HG03342 (cell line): ENCODE data around the gene OASL.

Experiments
- ATAC-seq: cut with Tn5 transposase; IDR thresholded peaks from one replicate; pipeline ENCODE4 v1.9.1; 2021; ENCODE audit warnings: mild to moderate bottlenecking, moderate library complexity; ENCODE audit not compliant: unreplicated experiment

OASL gene

DNA sequence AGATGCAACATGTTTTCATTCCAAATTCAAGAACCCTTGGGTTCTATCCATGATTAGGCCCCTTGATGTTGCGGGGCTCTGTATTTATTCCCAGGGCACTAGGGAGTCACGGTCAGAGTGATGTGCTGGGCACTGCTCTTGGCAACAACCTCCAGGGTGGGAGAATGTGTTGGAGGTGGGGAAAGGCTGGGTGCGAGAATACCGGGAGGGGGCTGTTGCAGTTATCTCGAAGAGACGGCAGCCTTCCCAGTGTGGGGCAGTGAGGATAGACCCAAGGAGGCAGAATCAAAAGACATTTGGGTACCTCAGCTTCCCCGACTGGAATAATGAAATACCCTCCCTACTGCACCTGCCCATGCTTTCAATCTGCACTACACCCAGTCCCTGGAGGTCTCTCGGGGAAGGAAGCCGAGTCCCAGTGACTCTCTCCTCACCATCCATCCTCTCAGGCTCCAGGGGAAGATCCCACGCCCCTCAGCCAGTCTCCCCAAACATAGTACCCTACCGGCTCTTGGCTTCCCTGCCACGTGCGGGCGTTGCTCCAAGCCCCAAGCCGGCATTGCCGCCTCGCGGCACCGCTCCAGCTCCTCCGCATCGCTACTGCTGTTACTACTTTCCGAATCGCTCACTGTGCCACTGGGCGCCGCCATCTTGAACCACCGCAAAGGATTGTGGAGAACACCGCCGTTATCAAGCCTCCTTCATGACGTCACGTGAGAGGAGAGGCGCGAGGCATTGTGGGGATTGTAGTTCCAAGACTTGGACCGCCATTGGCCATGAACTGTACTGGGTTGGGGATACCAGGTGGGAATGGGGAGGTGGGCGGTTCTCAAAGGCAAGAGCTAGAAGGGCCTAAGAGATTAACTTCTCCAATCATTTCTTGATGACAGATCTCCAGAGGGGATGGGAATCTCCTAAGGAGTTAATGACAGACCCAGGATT lies 22.9 kb downstream of the OASL start, which contains the start of gene C12orf43:
C12orf43 (minus strand) TSS at position 663 of the 942 bp plus-strand sequence; CDS start at position 650, 13 bp downstream.
- ATAC-seq: peak; percentile 96

DNA sequence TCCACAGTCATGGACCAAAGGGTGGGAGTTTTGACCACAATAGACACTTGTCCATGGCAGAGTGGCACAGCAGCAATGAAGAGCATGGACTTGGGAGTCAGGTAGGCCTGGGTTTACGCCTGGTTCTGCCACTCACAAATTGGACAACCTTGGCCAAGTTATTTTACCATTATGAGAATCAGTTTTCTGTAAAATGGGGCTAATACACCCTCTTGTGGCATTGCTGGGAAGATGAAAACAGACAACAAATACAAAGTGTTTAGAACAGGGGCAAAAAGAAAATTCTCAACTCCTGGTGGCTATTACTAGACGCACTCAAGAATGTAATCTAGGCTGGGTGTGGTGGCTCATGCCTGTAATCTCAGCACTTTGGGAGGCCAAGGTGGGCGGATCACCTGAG lies 25.3 kb downstream of the OASL start:
- ATAC-seq: no peak

DNA sequence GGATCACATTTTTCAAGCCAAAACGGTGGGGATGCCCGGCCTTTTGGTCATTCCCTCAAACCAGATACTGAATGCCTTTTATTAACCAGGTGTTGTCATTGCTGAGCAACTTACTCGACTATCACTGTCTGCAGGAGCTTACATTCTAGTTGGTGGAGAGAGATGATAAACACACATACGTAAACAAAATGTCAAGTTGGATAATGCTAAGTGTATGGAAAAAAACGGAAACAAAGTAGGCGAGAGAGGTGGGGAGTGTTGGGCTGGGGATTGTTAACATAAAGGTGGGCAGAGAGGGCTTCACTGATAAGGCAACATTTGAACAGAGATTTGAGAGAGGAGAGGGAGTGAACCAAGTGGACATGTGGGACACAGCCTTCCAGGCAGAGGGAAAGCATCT lies 27.2 kb downstream of the OASL start:
- no peak for ATAC-seq

DNA sequence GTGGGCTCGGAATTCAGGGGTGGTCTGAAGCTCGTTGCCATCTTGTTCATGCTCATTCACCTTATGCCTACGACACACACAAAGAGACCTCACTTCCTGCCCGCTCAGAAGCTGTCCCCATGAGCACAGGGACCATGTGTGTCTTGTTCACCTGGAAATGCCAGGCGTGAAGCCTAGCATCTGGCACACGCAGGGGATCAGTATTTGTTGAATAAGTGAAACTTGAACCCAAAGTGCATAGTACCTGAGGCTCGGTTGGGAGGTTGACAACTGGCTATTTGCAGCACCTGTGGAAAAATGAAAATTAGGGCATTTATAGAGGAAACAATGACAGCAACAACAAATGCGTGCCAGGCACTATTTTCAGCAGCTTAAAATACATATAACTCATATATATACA lies 28.2 kb downstream of the OASL start:
- ATAC-seq: no peak

DNA sequence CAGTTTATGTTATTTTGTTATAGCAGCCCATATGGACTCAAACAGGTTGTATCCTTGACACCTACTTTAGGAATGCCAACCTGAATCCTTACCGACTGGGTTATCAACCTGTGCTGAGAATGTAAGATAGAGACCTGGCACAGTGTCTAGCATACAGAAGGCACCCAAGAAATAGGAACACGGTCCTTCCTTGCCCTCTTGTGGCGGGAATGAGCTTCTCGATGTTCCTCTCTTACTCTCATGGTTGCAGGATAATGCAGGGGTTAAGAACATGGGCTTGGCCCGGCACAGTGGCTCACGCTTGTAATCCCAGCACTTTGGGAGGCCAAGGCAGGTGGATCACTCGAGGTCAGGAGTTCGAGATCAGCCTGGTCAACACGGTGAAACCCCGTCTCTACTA lies 29.3 kb downstream of the OASL start:
- no peak for ATAC-seq

DNA sequence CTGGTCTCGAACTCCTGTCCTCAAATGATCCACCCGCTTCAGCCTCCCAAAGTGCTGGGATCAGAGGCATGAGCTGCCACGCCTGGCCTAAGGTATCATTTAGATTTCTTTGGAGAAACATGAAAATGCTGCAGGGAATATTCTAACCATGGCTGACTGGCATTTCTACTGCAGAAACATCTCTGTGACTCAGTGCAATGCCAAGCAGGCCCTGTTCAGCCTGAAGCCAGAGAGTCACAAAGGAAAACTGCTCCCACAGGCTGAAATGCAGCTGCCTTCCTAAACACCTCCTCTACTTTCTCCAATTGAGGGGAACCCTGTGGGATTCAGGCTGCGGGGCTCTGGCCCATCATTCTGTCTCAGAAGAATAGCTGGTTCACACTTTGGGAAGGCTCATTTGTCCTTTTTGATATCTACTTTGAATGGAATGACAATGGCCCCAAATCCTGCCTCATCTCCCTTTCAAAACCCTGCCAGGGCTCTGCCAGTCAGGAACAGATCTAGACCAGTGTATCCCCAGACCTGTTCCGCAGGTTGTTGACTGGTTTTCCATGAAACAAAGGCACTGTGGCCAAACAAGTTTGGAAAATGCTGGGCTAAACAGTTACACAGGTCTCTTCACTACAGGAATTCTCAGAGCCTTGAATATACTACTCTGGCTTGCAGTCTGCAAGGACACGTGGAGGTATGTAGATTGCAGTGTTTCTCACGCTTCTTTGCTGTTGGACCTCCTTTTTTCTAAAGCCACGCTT lies 30.5 kb downstream of the OASL start:
- no peak for ATAC-seq

DNA sequence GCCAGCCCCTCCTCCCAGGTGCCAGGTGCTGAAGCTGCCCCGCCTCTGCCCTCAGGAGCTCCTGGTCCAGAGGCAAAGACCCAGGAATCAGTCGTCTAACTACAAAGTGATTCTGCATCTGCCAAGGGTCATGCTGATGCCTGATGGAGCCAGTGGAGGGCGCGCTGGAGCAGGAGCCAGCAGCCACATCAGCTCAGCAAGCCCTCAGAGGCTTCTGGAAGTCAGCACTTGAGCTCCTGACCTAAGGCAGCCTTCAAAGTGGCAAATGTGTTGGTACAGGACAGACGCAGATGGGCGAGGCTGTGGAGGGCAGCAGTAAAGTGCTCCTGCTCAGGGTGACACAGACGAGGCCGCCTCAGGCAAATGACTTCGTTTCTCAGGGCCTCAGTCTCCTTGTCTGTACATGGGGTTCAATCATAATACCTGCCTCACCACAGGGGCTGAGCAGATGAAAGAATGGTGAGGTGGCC lies 33.7 kb downstream of the OASL start:
- ATAC-seq: no peak

DNA sequence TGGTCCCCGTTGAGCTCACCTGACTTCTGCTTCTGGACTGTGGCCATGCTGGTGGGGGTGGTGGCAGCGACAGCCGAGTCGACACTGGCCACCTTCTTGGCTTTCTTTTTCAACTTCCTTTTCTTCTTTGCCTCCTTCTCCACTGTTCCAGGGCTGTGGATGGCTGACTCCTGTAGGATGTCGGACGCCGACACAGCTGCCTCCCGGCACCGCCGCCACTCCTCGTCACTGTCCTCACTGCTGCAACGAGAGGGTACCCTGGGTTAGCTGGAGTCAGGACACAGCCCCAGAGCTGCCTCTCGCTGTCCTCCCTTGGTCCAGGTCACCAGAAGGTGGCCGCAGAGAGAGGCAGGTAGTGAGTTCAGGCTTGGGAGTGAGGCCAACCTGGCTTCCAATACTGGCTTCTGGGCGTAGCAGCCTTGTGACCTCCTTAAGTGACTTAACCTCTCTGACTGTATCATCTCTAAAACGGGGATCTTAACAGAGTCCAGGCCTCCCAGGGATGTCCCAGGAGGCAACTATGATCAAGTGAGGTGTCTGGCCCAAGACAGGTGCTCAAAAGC lies 34.7 kb downstream of the OASL start:
- ATAC-seq: no peak

DNA sequence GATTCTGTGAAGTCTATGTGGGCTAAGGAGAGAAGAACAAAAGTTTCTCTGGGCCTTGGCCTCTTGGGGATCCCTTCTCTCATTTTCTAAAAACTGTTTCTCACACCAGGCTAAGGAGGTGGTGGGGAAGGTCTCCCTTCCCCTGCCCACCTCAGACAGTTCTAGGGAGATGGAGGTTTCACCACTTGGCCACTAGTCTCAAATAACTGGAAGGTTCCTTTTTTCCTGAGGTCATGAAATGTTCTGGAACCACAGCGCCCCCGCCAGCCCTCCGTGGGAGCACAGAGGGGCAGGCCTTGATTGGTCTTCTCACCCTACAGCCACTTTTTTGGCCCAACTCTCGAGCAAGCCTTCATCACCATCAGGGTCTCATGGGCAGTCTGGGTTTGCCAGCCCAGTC lies 35.4 kb downstream of the OASL start:
- ATAC-seq: no peak

DNA sequence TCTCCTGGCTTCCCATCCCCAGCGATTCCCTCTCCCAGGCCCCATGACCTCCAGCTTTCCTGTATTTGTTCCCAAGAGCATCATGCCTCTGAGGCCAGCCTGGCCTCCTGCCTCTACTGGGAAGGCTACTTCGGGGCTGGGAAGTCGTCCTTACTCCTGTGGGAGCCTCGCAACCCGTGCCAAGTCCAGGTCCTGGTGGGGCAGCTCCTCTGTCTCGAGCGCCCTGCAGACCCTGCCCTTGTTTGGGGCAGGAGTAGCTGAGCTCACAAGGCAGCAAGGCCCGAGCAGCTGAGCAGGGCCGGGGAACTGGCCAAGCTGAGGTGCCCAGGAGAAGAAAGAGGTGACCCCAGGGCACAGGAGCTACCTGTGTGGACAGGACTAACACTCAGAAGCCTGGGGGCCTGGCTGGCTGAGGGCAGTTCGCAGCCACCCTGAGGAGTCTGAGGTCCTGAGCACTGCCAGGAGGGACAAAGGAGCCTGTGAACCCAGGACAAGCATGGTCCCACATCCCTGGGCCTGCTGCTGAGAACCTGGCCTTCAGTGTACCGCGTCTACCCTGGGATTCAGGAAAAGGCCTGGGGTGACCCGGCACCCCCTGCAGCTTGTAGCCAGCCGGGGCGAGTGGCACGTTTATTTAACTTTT lies 37.1 kb downstream of the OASL start:
- ATAC-seq: no peak

DNA sequence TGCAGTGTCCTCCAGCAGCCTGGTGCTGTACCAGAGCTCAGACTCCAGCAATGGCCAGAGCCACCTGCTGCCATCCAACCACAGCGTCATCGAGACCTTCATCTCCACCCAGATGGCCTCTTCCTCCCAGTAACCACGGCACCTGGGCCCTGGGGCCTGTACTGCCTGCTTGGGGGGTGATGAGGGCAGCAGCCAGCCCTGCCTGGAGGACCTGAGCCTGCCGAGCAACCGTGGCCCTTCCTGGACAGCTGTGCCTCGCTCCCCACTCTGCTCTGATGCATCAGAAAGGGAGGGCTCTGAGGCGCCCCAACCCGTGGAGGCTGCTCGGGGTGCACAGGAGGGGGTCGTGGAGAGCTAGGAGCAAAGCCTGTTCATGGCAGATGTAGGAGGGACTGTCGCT lies 38.0 kb downstream of the OASL start:
- ATAC-seq: no peak

DNA sequence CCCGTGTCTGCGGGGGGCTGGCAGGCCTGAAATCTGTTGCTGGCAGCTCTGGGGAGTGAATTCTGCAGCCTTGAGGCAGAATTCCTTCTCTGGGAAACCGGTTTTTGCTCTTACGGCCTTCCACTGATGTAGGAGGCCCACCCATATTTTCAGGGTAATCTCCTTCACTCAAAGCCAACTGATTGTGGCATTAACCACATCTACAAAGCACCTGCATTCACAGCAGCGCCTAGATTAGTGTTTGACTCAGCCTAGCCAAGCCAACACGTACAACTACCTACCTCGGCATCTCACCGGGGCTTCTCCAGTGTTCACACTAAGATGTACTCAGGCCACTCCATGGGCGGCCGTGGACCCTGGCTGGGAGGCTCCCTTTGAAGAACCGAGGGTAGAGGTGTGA lies 38.5 kb downstream of the OASL start:
- no peak for ATAC-seq

DNA sequence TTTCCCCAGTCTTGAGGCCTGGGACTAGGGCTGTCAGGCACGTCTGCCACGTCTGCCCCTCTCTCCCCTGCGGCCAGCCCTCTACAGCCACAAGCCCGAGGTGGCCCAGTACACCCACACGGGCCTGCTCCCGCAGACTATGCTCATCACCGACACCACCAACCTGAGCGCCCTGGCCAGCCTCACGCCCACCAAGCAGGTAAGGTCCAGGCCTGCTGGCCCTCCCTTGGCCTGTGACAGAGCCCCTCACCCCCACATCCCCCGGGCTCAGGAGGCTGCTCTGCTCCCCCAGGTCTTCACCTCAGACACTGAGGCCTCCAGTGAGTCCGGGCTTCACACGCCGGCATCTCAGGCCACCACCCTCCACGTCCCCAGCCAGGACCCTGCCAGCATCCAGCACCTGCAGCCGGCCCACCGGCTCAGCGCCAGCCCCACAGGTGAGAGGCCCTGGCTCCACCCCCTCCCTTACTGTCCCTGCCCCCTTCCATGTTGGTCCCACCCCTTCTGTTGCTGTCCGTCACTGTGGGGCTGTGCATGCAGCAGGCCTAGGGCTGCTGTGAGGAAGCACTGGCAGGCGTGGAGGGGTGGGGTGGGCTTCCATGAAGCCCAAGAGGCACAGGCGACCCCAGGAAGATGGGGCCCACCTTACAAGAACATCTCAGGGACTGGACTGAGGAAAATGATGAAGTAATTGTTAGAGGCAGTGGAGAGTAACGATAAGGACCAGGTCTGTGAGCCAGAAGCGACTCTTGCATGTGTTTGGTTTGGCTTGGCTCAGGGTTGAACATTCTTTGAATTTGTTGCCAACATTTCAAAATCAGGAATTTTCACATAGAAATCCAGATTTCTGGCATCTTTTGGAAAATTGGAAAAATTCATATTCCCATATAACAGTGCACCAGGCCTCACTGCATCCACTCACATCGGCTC lies 39.6 kb downstream of the OASL start:
- no peak for ATAC-seq

DNA sequence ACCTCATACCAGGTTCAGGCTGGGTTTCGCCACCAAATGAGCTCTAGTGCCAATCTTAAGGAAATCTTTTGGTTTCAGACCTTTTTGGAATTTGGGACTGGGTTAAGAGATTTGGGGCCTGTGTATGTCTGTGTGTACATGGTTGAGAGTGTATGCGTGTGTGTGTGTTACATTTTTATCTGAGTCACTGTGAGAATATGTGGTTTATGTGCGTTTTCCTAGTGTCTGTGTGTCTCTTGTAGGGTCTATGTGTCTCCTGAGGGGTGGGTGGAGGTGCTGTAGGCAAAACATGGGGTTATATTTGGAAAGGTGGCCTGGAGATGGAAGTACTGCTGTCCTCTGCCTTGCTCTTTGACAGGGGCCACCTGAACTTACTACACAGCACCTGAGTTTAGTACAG lies 40.6 kb downstream of the OASL start:
- no peak for ATAC-seq

DNA sequence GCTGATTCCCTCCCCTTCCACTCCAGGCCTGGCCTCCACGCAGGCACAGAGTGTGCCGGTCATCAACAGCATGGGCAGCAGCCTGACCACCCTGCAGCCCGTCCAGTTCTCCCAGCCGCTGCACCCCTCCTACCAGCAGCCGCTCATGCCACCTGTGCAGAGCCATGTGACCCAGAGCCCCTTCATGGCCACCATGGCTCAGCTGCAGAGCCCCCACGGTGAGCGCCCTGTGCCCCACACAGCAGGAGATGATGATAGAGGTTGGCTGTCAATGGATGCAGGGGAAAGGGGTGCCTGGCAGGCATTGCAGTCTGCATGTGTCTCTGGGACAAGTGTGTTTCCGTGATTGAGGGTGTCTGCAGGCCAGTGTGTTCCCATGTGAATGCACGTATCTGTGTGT lies 41.6 kb downstream of the OASL start:
- no peak for ATAC-seq

DNA sequence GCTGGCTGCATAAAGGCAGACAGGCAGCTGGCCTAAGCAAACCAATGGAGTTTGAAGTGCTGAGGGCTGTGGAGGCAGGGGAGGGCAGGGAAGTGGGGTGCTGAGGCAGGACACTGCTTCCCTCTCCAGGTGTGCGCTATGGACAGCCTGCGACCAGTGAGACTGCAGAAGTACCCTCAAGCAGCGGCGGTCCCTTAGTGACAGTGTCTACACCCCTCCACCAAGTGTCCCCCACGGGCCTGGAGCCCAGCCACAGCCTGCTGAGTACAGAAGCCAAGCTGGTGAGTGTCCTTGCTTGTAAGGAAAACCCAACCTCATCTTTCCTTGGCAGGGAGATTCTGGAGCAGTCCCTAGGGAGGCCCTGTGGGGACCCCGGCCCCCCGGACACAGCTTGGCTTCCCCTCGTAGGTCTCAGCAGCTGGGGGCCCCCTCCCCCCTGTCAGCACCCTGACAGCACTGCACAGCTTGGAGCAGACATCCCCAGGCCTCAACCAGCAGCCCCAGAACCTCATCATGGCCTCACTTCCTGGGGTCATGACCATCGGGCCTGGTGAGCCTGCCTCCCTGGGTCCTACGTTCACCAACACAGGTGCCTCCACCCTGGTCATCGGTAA lies 42.8 kb downstream of the OASL start:
- no peak for ATAC-seq

DNA sequence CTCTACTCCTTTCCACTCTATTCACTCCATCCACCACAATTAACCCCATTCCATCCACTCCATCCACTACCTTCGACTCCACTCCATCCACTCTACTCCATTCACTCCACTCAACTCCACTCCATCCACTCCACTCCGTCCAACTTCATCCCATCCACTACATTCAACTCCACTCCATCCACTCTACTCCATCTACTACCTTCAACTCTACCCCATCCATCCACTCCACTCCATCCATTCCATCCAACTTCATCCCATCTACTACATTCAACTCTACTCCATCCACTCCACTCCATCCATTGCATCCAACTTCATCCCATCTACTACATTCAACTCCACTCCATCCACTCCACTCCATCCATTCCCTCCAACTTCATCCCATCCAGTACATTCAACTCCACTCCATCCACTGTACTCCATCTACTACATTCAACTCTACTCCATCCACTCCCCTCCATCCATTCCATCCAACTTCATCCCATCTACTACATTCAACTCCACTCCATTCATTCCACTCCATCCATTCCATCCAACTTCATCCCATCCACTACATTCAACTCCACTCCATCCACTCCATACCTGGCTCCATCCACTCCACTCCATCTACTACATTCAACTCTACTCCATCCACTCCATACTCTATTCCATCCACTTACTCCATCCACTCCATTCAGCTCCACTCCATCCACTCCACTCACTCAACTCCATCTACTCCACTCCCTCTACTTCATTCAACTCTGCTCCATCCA lies 44.3 kb downstream of the OASL start:
- ATAC-seq: no peak

DNA sequence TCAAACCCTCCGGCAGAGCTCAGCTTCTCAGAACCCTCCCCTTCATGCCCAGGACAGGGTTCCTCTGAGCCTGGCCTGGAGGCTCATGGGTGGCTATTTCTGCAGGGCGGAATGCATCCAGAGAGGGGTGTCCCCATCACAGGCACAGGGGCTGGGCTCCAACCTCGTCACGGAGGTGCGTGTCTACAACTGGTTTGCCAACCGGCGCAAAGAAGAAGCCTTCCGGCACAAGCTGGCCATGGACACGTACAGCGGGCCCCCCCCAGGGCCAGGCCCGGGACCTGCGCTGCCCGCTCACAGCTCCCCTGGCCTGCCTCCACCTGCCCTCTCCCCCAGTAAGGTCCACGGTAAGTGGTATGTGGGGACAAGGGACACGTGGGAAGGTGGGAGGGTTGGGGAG lies 45.0 kb downstream of the OASL start:
- no peak for ATAC-seq

DNA sequence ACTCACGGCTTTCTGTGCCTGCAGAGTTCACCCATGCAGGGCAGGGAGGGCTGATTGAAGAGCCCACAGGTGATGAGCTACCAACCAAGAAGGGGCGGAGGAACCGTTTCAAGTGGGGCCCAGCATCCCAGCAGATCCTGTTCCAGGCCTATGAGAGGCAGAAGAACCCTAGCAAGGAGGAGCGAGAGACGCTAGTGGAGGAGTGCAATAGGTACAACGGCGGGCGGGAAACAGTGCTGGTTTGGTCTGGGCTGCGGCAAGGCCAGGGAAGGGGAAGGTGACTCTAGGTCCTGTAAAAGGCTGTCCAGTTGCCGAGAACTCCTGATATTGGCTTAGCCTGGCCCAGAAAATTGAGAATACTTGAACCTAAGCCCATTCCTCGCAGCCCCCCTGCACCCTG lies 45.5 kb downstream of the OASL start:
- ATAC-seq: no peak
